ENCODE data around the gene RDH11.

Gene RDH11

DNA sequence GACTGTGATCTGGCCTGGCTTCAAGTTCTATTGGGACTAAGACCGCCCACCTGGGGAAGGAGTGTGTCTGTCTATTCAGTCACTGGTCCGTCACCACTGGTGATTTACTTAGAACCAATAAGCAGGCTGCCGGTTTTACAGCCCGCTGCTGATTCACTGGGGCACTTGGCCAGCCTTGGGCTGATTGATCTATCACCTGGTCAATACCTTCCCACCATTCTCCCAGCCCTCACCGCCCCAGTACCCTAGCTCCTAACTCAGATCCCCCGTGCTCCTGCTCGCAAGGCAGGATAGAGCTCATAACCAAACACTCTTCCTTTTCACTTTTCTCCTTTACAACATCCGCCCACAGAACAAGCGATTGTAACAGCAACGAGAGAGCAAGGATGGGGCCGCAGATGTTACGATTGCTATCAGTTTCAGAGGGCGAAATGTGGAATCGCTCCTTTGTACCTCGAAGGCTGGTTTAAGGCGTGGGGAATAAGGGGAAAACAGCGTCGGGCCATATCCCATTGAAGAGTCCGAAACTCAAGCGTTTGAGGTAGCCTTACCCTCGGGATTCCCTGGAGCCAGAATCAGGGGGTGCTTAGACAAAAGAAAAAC is 672 bp downstream of the RDH11 start:
- TF ChIP-seq JUND (IDR thresholded peaks at IDR 0.05; ENCODE audit: low read depth), result no peak

DNA sequence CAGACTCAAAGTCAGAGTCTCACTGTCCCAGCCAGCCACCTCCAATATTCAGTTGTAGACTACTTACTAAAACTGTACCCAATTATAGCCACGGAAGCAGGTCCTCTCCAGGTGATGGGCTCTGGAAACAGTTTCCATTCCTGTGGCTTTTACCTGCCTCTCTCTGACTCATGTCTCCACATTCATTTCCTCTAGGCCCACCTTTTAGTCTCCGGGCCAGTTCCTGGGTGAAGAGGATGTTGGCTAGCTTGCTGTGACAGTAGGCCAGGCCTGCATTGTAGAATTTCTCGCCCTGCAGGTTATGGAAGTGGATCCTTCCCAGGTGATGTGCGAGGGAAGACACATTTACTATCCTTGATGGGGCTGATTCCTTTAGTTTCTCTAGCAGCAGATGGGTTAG is 5.6 kb downstream of the RDH11 start:
- in situ Hi-C loops (cut with HindIII; ENCODE audit: low pct_unique_long_range_greater_than_20kb, low sequenced_read_pairs), result no loop called here
- no peak for DNase-seq (ENCODE audit: low read depth in 1 of 2, low spot score in 1 of 2)
- no peak for TF ChIP-seq JUND (IDR thresholded peaks at IDR 0.05; ENCODE audit: low read depth)

More for the DNA sequence above, 672 bp downstream of the RDH11 start:
- in situ Hi-C loops (cut with HindIII; ENCODE audit: low pct_unique_long_range_greater_than_20kb, low sequenced_read_pairs), result no loop called here
- DNase-seq (ENCODE audit: low read depth in 1 of 2, low spot score in 1 of 2), result peak; percentile 93 to 96

DNA sequence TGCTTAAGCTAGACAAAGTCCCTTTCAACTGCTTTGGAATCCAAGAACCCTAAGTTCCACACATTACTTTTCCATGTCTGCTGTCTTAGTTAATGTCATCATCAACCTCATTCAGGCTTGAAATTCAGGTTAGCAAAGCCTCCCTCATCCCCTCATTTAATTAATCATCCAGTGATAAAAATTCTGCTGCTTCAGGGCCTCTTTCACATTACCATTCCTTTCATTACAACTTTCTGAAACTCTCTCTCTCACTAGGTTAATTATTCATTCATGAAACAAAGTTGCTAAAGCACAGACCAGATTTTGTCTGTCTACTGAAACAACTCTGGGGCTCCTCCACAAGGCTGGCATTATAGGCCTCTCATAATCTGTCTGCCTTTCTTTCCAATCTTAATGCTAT is 11.7 kb downstream of the RDH11 start:
- no peak for DNase-seq (ENCODE audit: low read depth in 1 of 2, low spot score in 1 of 2)
- no peak for TF ChIP-seq JUND (IDR thresholded peaks at IDR 0.05; ENCODE audit: low read depth)
- in situ Hi-C loops (cut with HindIII; ENCODE audit: low pct_unique_long_range_greater_than_20kb, low sequenced_read_pairs), result no loop called here

DNA sequence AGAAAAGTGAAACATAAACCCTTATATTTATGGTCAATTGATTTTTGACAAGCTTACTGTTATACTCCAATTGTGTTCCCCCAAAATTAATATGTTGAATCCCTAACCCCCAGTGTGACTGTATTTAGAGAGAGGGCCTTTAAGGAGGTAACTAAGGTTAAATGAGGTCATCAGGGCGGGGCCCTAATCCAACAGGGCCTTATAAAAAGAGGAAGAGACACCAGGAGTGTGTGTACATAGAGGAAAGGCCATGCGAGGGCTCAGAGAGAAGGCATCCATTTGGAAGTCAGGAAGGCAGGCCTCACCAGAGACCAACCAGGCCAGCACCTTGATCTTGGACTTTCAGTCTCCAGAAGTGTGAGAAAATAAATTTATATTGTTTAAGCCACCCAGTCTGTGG is 14.6 kb downstream of the RDH11 start:
- no peak for DNase-seq (ENCODE audit: low read depth in 1 of 2, low spot score in 1 of 2)
- in situ Hi-C loops (cut with HindIII; ENCODE audit: low pct_unique_long_range_greater_than_20kb, low sequenced_read_pairs), result no loop called here
- TF ChIP-seq JUND (IDR thresholded peaks at IDR 0.05; ENCODE audit: low read depth), result no peak

DNA sequence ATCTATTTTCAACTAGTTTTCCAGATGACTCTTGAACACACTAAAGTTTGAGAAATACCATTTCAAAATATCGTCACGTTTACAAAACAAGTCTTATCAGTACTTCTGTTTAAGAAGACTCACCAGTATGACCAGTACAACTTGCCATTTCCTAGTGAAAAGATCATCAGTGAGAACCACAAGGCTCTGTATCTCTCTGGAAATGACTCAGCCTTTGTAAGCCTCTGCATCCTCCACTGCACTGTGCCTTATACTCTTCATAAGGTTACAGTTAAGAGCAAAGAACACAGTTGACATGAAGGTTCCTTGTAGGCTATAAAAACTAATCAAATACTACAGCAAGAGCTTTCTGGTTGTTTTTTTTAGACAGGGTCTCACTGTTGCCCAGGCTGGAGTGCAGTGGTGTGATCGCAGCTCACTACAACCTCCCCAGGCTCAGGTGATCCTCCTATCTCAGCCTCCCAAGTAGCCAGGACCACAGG is 15.4 kb downstream of the RDH11 start:
- no peak for DNase-seq (ENCODE audit: low read depth in 1 of 2, low spot score in 1 of 2)
- in situ Hi-C loops (cut with HindIII; ENCODE audit: low pct_unique_long_range_greater_than_20kb, low sequenced_read_pairs), result no loop called here
- no peak for TF ChIP-seq JUND (IDR thresholded peaks at IDR 0.05; ENCODE audit: low read depth)

DNA sequence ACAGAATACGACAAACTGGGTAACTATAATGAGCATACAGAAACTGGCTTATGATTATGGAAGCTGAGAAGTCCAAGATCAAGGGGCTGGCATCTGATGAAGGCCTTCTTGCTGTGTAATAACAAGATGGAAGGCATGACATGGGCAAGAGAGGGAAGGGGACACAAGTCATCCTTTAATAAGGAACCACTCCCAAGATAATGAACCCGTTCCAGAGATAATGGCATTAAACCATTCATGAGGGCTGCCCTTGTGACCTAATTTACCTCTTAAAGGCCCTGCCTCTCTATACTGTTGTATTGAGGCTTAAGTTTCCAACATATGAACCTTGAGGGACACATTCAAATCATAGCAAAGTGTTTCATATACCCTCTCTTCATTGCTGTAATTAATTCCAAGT is 16.6 kb downstream of the RDH11 start:
- no peak for TF ChIP-seq JUND (IDR thresholded peaks at IDR 0.05; ENCODE audit: low read depth)
- no peak for DNase-seq (ENCODE audit: low read depth in 1 of 2, low spot score in 1 of 2)
- in situ Hi-C loops (cut with HindIII; ENCODE audit: low pct_unique_long_range_greater_than_20kb, low sequenced_read_pairs), result no loop called here

DNA sequence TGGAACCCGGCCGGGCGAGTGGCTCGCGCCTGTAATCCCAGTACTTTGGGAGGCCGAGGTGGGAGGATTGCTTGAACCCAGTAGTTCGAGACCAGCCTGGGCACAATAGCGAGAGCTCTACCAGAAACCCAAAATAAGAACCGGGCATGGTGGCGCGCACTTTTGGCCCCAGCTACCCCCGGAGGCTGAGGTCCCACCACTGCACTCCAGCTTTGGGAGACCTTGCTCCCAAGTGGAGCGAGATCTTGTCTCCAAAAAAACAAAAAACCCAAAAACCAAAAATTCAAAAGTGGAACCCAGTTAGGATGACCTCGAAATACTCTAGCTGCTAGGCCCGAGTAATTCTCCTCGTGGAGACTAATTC is 20.4 kb downstream of the RDH11 start:
- in situ Hi-C loops (cut with HindIII; ENCODE audit: low pct_unique_long_range_greater_than_20kb, low sequenced_read_pairs), result no loop called here
- DNase-seq (ENCODE audit: low read depth in 1 of 2, low spot score in 1 of 2), result no peak
- TF ChIP-seq JUND (IDR thresholded peaks at IDR 0.05; ENCODE audit: low read depth), result no peak

DNA sequence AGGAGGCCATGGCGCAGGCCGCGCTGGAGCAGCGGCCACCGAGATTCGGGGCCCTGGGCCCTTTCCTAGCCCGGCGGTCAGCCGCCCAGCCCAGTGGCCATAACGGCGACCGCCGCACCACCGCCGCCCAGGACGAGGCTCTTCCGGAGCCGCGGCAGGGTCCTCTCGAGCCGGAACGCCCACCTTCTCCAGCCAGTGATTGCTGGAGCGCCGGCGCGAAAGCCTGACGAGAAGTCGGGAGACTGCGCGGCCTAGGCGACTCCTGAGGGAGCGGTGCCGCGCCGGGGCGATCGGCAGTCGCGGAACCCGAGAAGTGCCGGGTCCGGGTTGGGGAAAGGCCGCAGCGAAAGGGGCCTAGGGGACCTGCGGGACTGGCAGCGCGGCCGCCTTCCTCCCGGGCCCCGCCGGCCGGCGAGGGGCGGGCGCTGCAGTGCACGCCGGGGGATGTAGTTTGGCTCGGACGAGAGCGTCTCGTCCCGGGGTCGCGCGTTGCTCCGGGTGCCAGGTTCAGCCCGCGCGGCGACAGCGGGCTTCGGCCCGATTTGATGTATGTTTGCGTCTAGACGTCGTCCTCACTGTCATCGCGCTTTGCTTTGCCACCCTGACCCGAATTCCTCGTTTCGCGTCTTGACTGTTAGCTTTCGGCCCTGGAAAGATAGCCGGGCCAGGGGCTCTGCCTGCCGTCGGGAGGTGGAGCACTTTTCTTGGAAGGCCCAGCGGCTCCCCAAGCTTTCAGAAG is 20.9 kb downstream of the RDH11 start, which contains the start of gene VTI1B:
TSS of gene VTI1B (minus strand) at position 153 of the 739 bp plus-strand sequence. CDS start at position 10, 143 bp downstream.
- in situ Hi-C loops (cut with HindIII; ENCODE audit: low pct_unique_long_range_greater_than_20kb, low sequenced_read_pairs), result no loop called here
- no peak for TF ChIP-seq JUND (IDR thresholded peaks at IDR 0.05; ENCODE audit: low read depth)
- DNase-seq (ENCODE audit: low read depth in 1 of 2, low spot score in 1 of 2), result peak; percentile 80 to 86

DNA sequence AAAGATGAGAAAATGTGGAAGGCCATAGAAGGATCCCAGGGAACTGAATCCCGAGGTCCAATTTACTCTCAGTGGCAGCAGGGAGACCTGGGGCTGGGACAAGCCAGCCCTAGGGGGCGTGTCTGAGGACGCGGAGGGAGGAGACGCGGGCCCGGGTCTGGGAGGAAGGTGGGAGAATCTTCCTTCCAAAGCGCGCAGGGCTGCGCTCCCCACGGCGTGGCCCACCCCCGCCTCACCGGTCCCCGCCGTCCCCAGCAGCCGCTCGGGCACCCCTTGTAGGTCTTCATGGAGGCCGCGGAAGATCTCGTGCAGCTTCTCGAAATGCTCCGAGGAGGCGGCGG is 21.5 kb downstream of the RDH11 start:
- in situ Hi-C loops (cut with HindIII; ENCODE audit: low pct_unique_long_range_greater_than_20kb, low sequenced_read_pairs), result no loop called here
- TF ChIP-seq JUND (IDR thresholded peaks at IDR 0.05; ENCODE audit: low read depth), result no peak
- DNase-seq (ENCODE audit: low read depth in 1 of 2, low spot score in 1 of 2), result peak; percentile 83 to 86

DNA sequence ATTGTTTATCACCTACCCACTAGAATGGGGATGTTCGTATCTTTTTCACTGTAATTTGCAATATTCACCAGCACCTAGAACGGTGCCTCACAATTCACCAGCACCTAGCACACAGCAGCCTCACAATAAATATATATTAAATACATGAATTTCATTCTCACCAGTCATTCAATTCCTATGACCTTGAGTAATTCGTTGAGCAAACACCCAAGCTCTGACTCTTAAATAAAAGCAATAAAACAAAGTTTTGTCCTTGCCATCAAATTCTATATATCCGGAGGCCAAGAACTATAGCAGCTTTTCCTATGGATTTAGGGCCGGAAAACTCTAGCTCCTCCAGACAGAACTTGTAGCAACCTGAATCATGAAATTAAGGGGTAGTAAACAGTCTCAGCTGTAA is 22.1 kb downstream of the RDH11 start:
- no peak for TF ChIP-seq JUND (IDR thresholded peaks at IDR 0.05; ENCODE audit: low read depth)
- no peak for DNase-seq (ENCODE audit: low read depth in 1 of 2, low spot score in 1 of 2)
- in situ Hi-C loops (cut with HindIII; ENCODE audit: low pct_unique_long_range_greater_than_20kb, low sequenced_read_pairs), result no loop called here

DNA sequence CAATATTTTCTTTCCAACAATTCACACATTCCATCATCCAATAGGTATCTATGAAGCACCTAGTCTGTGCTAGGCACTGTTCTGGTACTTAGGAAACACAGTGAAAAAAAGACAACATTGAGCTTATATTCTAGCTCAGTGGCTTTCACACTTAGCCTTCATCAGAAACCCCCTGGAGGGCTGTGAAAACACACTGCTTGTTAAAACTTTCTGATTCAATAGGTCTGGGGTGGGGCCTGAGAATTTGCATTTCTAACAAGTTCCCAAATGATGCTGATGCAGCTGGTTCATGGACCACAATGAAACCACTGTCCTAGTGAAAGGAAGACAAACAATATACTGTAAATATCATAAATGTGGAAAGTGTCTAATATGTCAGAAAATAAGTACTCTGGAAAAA is 27.0 kb downstream of the RDH11 start:
- no peak for DNase-seq (ENCODE audit: low read depth in 1 of 2, low spot score in 1 of 2)
- TF ChIP-seq JUND (IDR thresholded peaks at IDR 0.05; ENCODE audit: low read depth), result no peak
- in situ Hi-C loops (cut with HindIII; ENCODE audit: low pct_unique_long_range_greater_than_20kb, low sequenced_read_pairs), result no loop called here

DNA sequence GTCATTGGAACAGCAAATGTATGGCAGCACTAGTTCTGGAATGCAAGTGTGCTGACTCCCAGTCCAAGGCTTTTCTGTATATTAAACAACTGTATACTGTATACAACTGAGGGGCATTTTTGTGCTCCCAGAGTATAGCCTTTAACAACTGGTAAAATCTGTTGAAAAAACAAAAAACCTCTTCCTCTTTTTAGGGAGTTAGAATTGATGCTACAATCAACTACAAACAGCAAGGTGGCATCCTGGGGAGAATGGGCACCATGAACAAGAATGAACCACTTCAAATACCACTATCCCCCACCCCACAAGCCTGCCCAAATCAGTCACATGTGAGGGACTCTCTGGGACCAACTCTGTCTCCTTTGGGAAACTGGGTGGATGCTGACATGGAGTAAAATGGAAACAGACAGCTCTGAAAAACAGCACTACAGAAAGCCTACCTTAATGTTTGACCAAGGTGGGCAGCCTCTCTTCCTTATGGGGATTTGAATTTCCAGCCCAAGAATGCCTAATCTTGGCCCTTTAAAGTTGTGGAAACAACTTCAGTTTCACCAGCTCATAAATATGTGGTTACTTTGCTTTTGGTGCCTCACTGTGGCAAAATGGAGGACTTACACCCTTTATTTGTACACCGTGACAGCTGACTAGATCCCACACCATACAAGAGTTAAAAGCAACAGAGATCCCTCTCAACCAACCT is 28.7 kb downstream of the RDH11 start:
- in situ Hi-C loops (cut with HindIII; ENCODE audit: low pct_unique_long_range_greater_than_20kb, low sequenced_read_pairs), result no loop called here
- peak; percentile 31 to 75 for DNase-seq (ENCODE audit: low read depth in 1 of 2, low spot score in 1 of 2)
- TF ChIP-seq JUND (IDR thresholded peaks at IDR 0.05; ENCODE audit: low read depth), result no peak

DNA sequence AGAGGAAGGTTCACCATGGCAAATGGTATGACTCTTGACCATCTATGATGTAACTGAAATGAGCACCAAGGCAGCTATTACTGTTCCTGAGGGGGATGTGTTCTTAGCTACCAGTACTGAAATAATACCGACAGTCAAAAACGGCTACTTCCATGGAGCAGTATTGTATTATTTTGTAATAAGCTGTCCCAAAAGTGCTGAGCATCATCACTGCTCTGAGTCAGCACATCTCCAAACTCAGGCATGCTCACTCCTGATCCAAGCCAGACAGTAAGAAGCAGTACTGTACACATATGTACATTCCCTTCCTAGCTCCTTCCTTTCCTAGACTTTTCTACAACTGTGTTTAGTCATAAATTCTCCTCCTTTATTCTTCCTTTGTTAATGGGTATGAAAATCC is 29.7 kb downstream of the RDH11 start:
- in situ Hi-C loops (cut with HindIII; ENCODE audit: low pct_unique_long_range_greater_than_20kb, low sequenced_read_pairs), result no loop called here
- no peak for TF ChIP-seq JUND (IDR thresholded peaks at IDR 0.05; ENCODE audit: low read depth)
- no peak for DNase-seq (ENCODE audit: low read depth in 1 of 2, low spot score in 1 of 2)

All from T47D (cell line).